Sigmoid colon (tissue), 7 donors: Measurements from ENCODE around the gene LY86. TPM values are rescaled to one million over a fixed set of nuclear protein-coding genes. Genes with fewer than 3 reads are reported as not detected.

Experiments
- DNase-seq: peaks from one replicate; pipeline ENCODE4 v3.0.0-alpha.2; 2019
- H3K27ac ChIP-seq, 4 donors: fragments of 200-600 bp; sonication (generic); one replicate each; pipeline ENCODE4 v1.5.1; 2016 to 2019; ENCODE audit warnings: mild to moderate bottlenecking in 1 of 4
- H3K27me3 ChIP-seq, 3 donors: fragments of 200-600 bp; sonication (generic); one replicate each; pipeline ENCODE4 v1.5.1; 2019; ENCODE audit warnings: mild to moderate bottlenecking in 1 of 3
- H3K36me3 ChIP-seq, 4 donors: fragments of 200-600 bp; sonication (generic); one replicate each; pipeline ENCODE4 v1.5.1; 2016 to 2019
- H3K4me1 ChIP-seq, 4 donors: fragments of 200-600 bp; sonication (generic); one replicate each; pipeline ENCODE4 v1.5.1; 2017 to 2019
- H3K4me3 ChIP-seq, 4 donors: fragments of 200-600 bp; sonication (generic); one replicate each; pipeline ENCODE4 v1.5.1; 2017 to 2019; ENCODE audit warnings: mild to moderate bottlenecking in 2 of 4, moderate library complexity in 1 of 4
- H3K9me3 ChIP-seq, 4 donors: fragments of 200-600 bp in 3 of 4; sonication (generic) in 3 of 4; one replicate each; pipeline versions ENCODE4 v1.5.1 to v1.6.1; 2013 to 2019
- EP300 ChIP-seq, 4 donors: sonication (generic); formaldehyde crosslinking; IDR thresholded peaks; one replicate each; pipeline ENCODE4 v1.6.1; 2017; ENCODE audit warnings: antibody characterized with exemption in 4 of 4
- POLR2A ChIP-seq, 2 donors: fragments of 450-650 bp; IDR thresholded peaks; one replicate each; pipeline ENCODE4 v1.6.1; 2016; ENCODE audit warnings: antibody characterized with exemption in 2 of 2, mild to moderate bottlenecking in 2 of 2, moderate library complexity in 2 of 2
- POLR2AphosphoS5 ChIP-seq, 4 donors: sonication (generic); formaldehyde crosslinking; IDR thresholded peaks; one replicate each; pipeline ENCODE4 v1.6.1; 2017; ENCODE audit warnings: antibody characterized with exemption in 4 of 4
- WGBS, 2 donors: extraction: QIAGEN DNeasy Blood & Tissue Kit; methylation state at CpG; one replicate each; pipeline ENCODE4 v1.1.7; 2013; 5-methylcytosine and 5-hydroxymethylcytosine counted together
- intact Hi-C: fragments of 100-400 bp; cut with DNase I; formaldehyde crosslinking; loops from one replicate; pipeline ENCODE4 v1.15.1; 2023
- polyA plus RNA-seq, 3 donors: library from polyadenylated mRNA; stranded (reverse); fragments of 200-250 nt; gene quantifications; one replicate each; pipeline ENCODE4 v1.2.3, GENCODE V29; 2013
- total RNA-seq, 4 donors: library from RNA; depleted of rRNA; stranded (reverse); fragments of >200 nt; gene quantifications; one replicate each; pipeline ENCODE4 v1.1.0, GENCODE V29; 2016
- TF ChIP-seq, protein P1 (sequence below), 4 experiments: fragments of 450-650 bp in 3 of 4; fragments of 200-600 bp in 1 of 4; IDR thresholded peaks; one replicate each; pipeline ENCODE4 v1.5.1; 2016 to 2019; ENCODE audit warnings: antibody characterized with exemption in 4 of 4, mild to moderate bottlenecking in 3 of 4, moderate library complexity in 2 of 4
- donor health status: healthy with polysubstance abuse.
- donor health status: Bipolar disorder and iron deficiency.
- donor health status: healthy.

Gene LY86
- total and polyA plus RNA-seq, 7 donors: 1.1 to 15.7 (median 5.9) TPM

- peak overlapping the region in 2 of 4 donors; percentile 44 to 55 for H3K27ac ChIP-seq
- H3K27me3 ChIP-seq: no peaks in the 10 kb centered on the region
- TF ChIP-seq POLR2A (IDR thresholded peaks at IDR 0.05): no peak
- TF ChIP-seq, protein P1, sequence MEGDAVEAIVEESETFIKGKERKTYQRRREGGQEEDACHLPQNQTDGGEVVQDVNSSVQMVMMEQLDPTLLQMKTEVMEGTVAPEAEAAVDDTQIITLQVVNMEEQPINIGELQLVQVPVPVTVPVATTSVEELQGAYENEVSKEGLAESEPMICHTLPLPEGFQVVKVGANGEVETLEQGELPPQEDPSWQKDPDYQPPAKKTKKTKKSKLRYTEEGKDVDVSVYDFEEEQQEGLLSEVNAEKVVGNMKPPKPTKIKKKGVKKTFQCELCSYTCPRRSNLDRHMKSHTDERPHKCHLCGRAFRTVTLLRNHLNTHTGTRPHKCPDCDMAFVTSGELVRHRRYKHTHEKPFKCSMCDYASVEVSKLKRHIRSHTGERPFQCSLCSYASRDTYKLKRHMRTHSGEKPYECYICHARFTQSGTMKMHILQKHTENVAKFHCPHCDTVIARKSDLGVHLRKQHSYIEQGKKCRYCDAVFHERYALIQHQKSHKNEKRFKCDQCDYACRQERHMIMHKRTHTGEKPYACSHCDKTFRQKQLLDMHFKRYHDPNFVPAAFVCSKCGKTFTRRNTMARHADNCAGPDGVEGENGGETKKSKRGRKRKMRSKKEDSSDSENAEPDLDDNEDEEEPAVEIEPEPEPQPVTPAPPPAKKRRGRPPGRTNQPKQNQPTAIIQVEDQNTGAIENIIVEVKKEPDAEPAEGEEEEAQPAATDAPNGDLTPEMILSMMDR (IDR thresholded peaks at IDR 0.05): no peak
- no peak for TF ChIP-seq EP300 (IDR thresholded peaks at IDR 0.05)
- no peak for TF ChIP-seq POLR2AphosphoS5 (IDR thresholded peaks at IDR 0.05)
- no peak for DNase-seq
- H3K4me1 ChIP-seq: peaks cover 0 to 20% (median 16%) of the 10 kb centered on the region in 4 donors
- no peak overlapping the region for H3K4me3 ChIP-seq
- H3K36me3 ChIP-seq: no peaks in the 10 kb centered on the region
- WGBS, 2 donors: 83 to 85% methylated on average over 1 of the region's 1 CpG
- intact Hi-C loops: no loop called here
- H3K9me3 ChIP-seq: no peaks in the 10 kb centered on the region
Measured at GRCh38 chr6:6587696-6588063, 840 bp upstream of the LY86 start.

GRCh38 chr6:6588924-6589709 is 597 bp downstream of the LY86 start:
- H3K4me3 ChIP-seq: peak overlapping the region in 2 of 4 donors; percentile 9 to 17
- H3K27ac ChIP-seq: peak overlapping the region in 2 of 4 donors; percentile 44 to 55
- TF ChIP-seq POLR2AphosphoS5 (IDR thresholded peaks at IDR 0.05) (no peak), EP300 (IDR thresholded peaks at IDR 0.05) (no peak), POLR2A (IDR thresholded peaks at IDR 0.05) (no peak)
- TF ChIP-seq, protein P1 (IDR thresholded peaks at IDR 0.05): no peak
- H3K9me3 ChIP-seq: no peaks in the 10 kb centered on the region
- intact Hi-C loops: no loop called here
- WGBS, 2 donors: 60 to 81% methylated on average over 8 of the region's 8 CpGs
- no peaks in the 10 kb centered on the region for H3K36me3 ChIP-seq
- H3K4me1 ChIP-seq: peaks cover 0 to 20% (median 13%) of the 10 kb centered on the region in 4 donors
- H3K27me3 ChIP-seq: no peaks in the 10 kb centered on the region
- no peak for DNase-seq

GRCh38 chr6:6590530-6590929 is 2.0 kb downstream of the LY86 start:
- no peak overlapping the region for H3K27ac ChIP-seq
- no peak for DNase-seq
- intact Hi-C loops: no loop called here
- H3K9me3 ChIP-seq: no peaks in the 10 kb centered on the region
- H3K36me3 ChIP-seq: no peaks in the 10 kb centered on the region
- no peak for TF ChIP-seq EP300 (IDR thresholded peaks at IDR 0.05)
- TF ChIP-seq POLR2AphosphoS5 (IDR thresholded peaks at IDR 0.05): no peak
- TF ChIP-seq, protein P1 (IDR thresholded peaks at IDR 0.05): no peak
- H3K4me1 ChIP-seq: peaks cover 0 to 18% (median 13%) of the 10 kb centered on the region in 4 donors
- H3K27me3 ChIP-seq: no peaks in the 10 kb centered on the region
- no peak overlapping the region for H3K4me3 ChIP-seq
- 68 to 70% methylated on average over 2 of the region's 2 CpGs for WGBS, 2 donors

- TF ChIP-seq, protein P1 (IDR thresholded peaks at IDR 0.05): no peak
- TF ChIP-seq EP300 (IDR thresholded peaks at IDR 0.05): no peak
- TF ChIP-seq POLR2A (IDR thresholded peaks at IDR 0.05): no peak
- TF ChIP-seq POLR2AphosphoS5 (IDR thresholded peaks at IDR 0.05): no peak
- Histone ChIP-seq H3K27me3 (no peaks in the 10 kb centered on the region), H3K27ac (peak overlapping the region in 3 of 4 donors; percentile 18 to 41 (median 23)), H3K9me3 (no peaks in the 10 kb centered on the region), H3K4me3 (no peak overlapping the region), H3K4me1 (peaks cover 0 to 22% (median 14%) of the 10 kb centered on the region in 4 donors), H3K36me3 (no peaks in the 10 kb centered on the region)
- WGBS, 2 donors: 46 to 78% methylated on average over 9 of the region's 9 CpGs
- intact Hi-C loops: no loop called here
- DNase-seq: no peak
Measured at GRCh38 chr6:6591778-6592465, 3.4 kb downstream of the LY86 start.
